SK-N-MC (cell line): Measurements from ENCODE around the gene FLCN.
A peak's percentile ranks its signal among the peaks of the same experiment; 100 is the strongest.
"Not testable (repeated sequence)": the region's sequence is repeated elsewhere in the genome, so short reads cannot be mapped to it uniquely, and the experiment has no call there.

Experiments used
- DNase-seq: peaks from one replicate; pipeline ENCODE4 v3.0.0-alpha.2; 2011; ENCODE audit warnings: low read depth, low spot score
- H3K27ac ChIP-seq: fragments of 200-600 bp; sonication (generic); 2 replicates; pipeline ENCODE4 v1.5.1; 2016; ENCODE audit warnings: mixed run types
- H3K36me3 ChIP-seq: fragments of 200-600 bp; sonication (generic); 2 replicates; pipeline ENCODE4 v1.6.1; 2017; ENCODE audit warnings: antibody characterized with exemption, low read length, mixed read lengths; ENCODE audit not compliant: insufficient read depth
- H3K4me3 ChIP-seq: fragments of 200-600 bp; sonication (generic); 2 replicates; pipeline ENCODE4 v1.5.1; 2016
- H3K9ac ChIP-seq: fragments of 200-600 bp; sonication (generic); 2 replicates; pipeline ENCODE4 v1.8.0; 2017; ENCODE audit warnings: mixed run types, mixed read lengths; ENCODE audit not compliant: insufficient read length
- H3K9me3 ChIP-seq: fragments of 200-600 bp; sonication (generic); 2 replicates; pipeline ENCODE4 v1.6.1; 2017; ENCODE audit warnings: low read depth, mild to moderate bottlenecking, antibody characterized with exemption, low read length, moderate library complexity, mixed read lengths
- EZH2 ChIP-seq: fragments of 200-600 bp; sonication (generic); IDR thresholded peaks from one replicate; pipeline ENCODE4 v1.6.1; 2017; ENCODE audit warnings: antibody characterized with exemption
- FOXP2 ChIP-seq: optimal IDR thresholded peaks from 2 replicates; pipeline ENCODE3; 2011; ENCODE audit warnings: mild to moderate bottlenecking, moderate library complexity; ENCODE audit not compliant: insufficient read depth; ENCODE audit errors: extremely low read length, control extremely low read depth
- POLR2AphosphoS5 ChIP-seq: IDR thresholded peaks from 2 replicates; pipeline ENCODE4 v1.6.1; 2012; ENCODE audit warnings: mild to moderate bottlenecking, low read depth, low read length, borderline replicate concordance

Gene FLCN

GRCh38 chr17:17198281-17198680, 38.7 kb downstream of the FLCN start:
- DNase-seq: no peak
- Histone ChIP-seq H3K9ac (no peak overlapping the region), H3K36me3 (peaks cover 12% of the 10 kb centered on the region), H3K4me3 (no peak overlapping the region), H3K9me3 (no peaks in the 10 kb centered on the region), H3K27ac (no peak overlapping the region)
- TF ChIP-seq FOXP2 (no peak), EZH2 (no peak), POLR2AphosphoS5 (no peak)

GRCh38 chr17:17196776-17197175, 40.2 kb downstream of the FLCN start:
- H3K9ac ChIP-seq: no peak overlapping the region
- no peak for TF ChIP-seq FOXP2
- H3K9me3 ChIP-seq: no peaks in the 10 kb centered on the region
- H3K36me3 ChIP-seq: no peaks in the 10 kb centered on the region; the same call in 1 of the 2 replicates
- H3K27ac ChIP-seq: no peak overlapping the region
- no peak for DNase-seq
- H3K4me3 ChIP-seq: no peak overlapping the region

- H3K9ac ChIP-seq, DNase-seq, H3K4me3 ChIP-seq, H3K36me3 ChIP-seq, H3K9me3 ChIP-seq, H3K27ac ChIP-seq: not testable (repeated sequence)
These were observed 41.5 kb downstream of the FLCN start for GRCh38 chr17:17195466-17195865.

GRCh38 chr17:17191961-17192381, 45.0 kb downstream of the FLCN start:
- no peaks in the 10 kb centered on the region for H3K9me3 ChIP-seq
- TF ChIP-seq POLR2AphosphoS5 (no peak), EZH2 (no peak), FOXP2 (no peak)
- H3K36me3 ChIP-seq: no peaks in the 10 kb centered on the region
- no peak for DNase-seq
- no peak overlapping the region for H3K27ac ChIP-seq
- no peak overlapping the region for H3K4me3 ChIP-seq
- H3K9ac ChIP-seq: no peak overlapping the region

- Histone ChIP-seq H3K9ac (no peak overlapping the region), H3K36me3 (no peaks in the 10 kb centered on the region), H3K4me3 (no peak overlapping the region), H3K27ac (peak overlapping the region; percentile 25), H3K9me3 (no peaks in the 10 kb centered on the region)
- no peak for TF ChIP-seq FOXP2
- no peak for TF ChIP-seq POLR2AphosphoS5
- no peak for TF ChIP-seq EZH2
- DNase-seq: no peak
These were observed 45.6 kb downstream of the FLCN start for GRCh38 chr17:17191346-17191792.

- no peak overlapping the region for H3K27ac ChIP-seq
- H3K4me3 ChIP-seq: no peak overlapping the region
These were observed 46.8 kb downstream of the FLCN start for GRCh38 chr17:17190188-17190587.

GRCh38 chr17:17189559-17189958, 47.4 kb downstream of the FLCN start:
- no peak overlapping the region for H3K27ac ChIP-seq

More at GRCh38 chr17:17190188-17190587, 46.8 kb downstream of the FLCN start:
- H3K9me3 ChIP-seq: no peaks in the 10 kb centered on the region
- no peak overlapping the region for H3K9ac ChIP-seq
- TF ChIP-seq FOXP2: no peak
- TF ChIP-seq EZH2: no peak
- TF ChIP-seq POLR2AphosphoS5: no peak
- H3K36me3 ChIP-seq: no peaks in the 10 kb centered on the region
- no peak for DNase-seq

GRCh38 chr17:17188586-17188985, 48.4 kb downstream of the FLCN start:
- Histone ChIP-seq H3K9ac (no peak overlapping the region), H3K36me3 (no peaks in the 10 kb centered on the region; the same call in 1 of the 2 replicates), H3K9me3 (no peaks in the 10 kb centered on the region), H3K27ac (no peak overlapping the region), H3K4me3 (no peak overlapping the region)
- TF ChIP-seq EZH2: no peak
- no peak for TF ChIP-seq FOXP2
- no peak for DNase-seq

More at GRCh38 chr17:17189559-17189958, 47.4 kb downstream of the FLCN start:
- Histone ChIP-seq H3K9me3 (no peaks in the 10 kb centered on the region), H3K9ac (no peak overlapping the region), H3K4me3 (no peak overlapping the region), H3K36me3 (no peaks in the 10 kb centered on the region)
- TF ChIP-seq EZH2: no peak
- TF ChIP-seq FOXP2: no peak
- no peak for TF ChIP-seq POLR2AphosphoS5
- DNase-seq: no peak
